HepG2 (cell line): ENCODE data around the gene PLK3. TPM values are rescaled to one million over a fixed set of nuclear protein-coding genes. Genes with fewer than 3 reads are reported as not detected.

Experiments
- CAMTA2 ChIP-seq: sonication (generic); formaldehyde crosslinking; IDR thresholded peaks from 2 replicates; pipeline ENCODE4 v1.4.0; 2020; ENCODE audit warnings: mild to moderate bottlenecking, missing genetic modification reagents, borderline replicate concordance
- DMTF1 ChIP-seq: sonication (generic); formaldehyde crosslinking; IDR thresholded peaks from 2 replicates; pipeline ENCODE4 v1.4.0; 2020; ENCODE audit warnings: mild to moderate bottlenecking, missing genetic modification reagents
- PITX1 ChIP-seq: sonication (generic); formaldehyde crosslinking; IDR thresholded peaks from 2 replicates; pipeline ENCODE4 v1.5.1; 2020; ENCODE audit warnings: mild to moderate bottlenecking, missing genetic modification reagents
- RELA ChIP-seq: sonication (generic); formaldehyde crosslinking; IDR thresholded peaks from 2 replicates; pipeline ENCODE4 v1.4.0; 2020; ENCODE audit warnings: missing genetic modification reagents
- SNAPC5 ChIP-seq: sonication (generic); formaldehyde crosslinking; IDR thresholded peaks from 2 replicates; pipeline ENCODE4 v1.8.1; 2023; ENCODE audit warnings: mild to moderate bottlenecking, missing genetic modification reagents, borderline replicate concordance
- ZNF143 ChIP-seq: sonication (generic); formaldehyde crosslinking; IDR thresholded peaks from 2 replicates; pipeline ENCODE4 v1.4.0; 2020; ENCODE audit warnings: missing genetic modification reagents
- ZNF263 ChIP-seq: sonication (generic); formaldehyde crosslinking; IDR thresholded peaks from 2 replicates; pipeline ENCODE4 v1.4.0; 2020; ENCODE audit warnings: missing genetic modification reagents
- ZNF777 ChIP-seq: sonication (generic); formaldehyde crosslinking; IDR thresholded peaks from 2 replicates; pipeline ENCODE4 v1.4.0; 2020; ENCODE audit warnings: missing genetic modification reagents
- polyA plus RNA-seq, 8 experiments: library from polyadenylated mRNA; depleted of rRNA in 3 of 8; stranded (reverse) in 7 of 8; unstranded in 1 of 8; fragments of >200 nt; fragmentation: Illumina TruSeq in 4 of 8; extraction: Trizol in 4 of 8; gene quantifications; 2 replicates each; pipeline versions ENCODE4 v1.2.1 to v1.2.3, GENCODE V29; 2011 to 2016; ENCODE audit warnings: low read depth in 4 of 8, missing spikeins in 1 of 8, mixed read lengths in 1 of 8; ENCODE audit not compliant: insufficient read depth in 1 of 8
- total RNA-seq, 5 experiments: library from RNA; depleted of rRNA; stranded (reverse); fragments of >200 nt; fragmentation: Illumina TruSeq; extraction: Trizol; gene quantifications; 2 replicates each; pipeline ENCODE4 v1.2.3, GENCODE V29; 2016; ENCODE audit warnings: low read depth in 1 of 5
- TF ChIP-seq, protein P1 (sequence below): sonication (generic); formaldehyde crosslinking; IDR thresholded peaks from 2 replicates; pipeline ENCODE4 v1.9.0; 2021; ENCODE audit warnings: mild to moderate bottlenecking, missing genetic modification reagents
- TF ChIP-seq, protein P2 (sequence below): IDR thresholded peaks from 2 replicates; pipeline ENCODE4 v1.6.1; 2016; ENCODE audit warnings: mild to moderate bottlenecking, missing biosample characterization, missing genetic modification reagents
- TF ChIP-seq, protein P3 (sequence below): sonication (generic); formaldehyde crosslinking; IDR thresholded peaks from 2 replicates; pipeline ENCODE4 v1.4.0; 2020; ENCODE audit warnings: missing genetic modification reagents, borderline replicate concordance
- TF ChIP-seq, protein P4 (sequence below): sonication (generic); formaldehyde crosslinking; IDR thresholded peaks from 2 replicates; pipeline ENCODE4 v1.4.0; 2020; ENCODE audit warnings: mild to moderate bottlenecking, missing genetic modification reagents

The PLK3 gene
- total and polyA plus RNA-seq, 2 of the 13 experiments (the other 11 are each of a cell fraction or from before 2014, with no cell fraction given): 9.8 to 16.9 TPM

GRCh38 chr1:44784094-44785028 is 15.8 kb upstream of the PLK3 start (continued):
- TF ChIP-seq, protein P1, sequence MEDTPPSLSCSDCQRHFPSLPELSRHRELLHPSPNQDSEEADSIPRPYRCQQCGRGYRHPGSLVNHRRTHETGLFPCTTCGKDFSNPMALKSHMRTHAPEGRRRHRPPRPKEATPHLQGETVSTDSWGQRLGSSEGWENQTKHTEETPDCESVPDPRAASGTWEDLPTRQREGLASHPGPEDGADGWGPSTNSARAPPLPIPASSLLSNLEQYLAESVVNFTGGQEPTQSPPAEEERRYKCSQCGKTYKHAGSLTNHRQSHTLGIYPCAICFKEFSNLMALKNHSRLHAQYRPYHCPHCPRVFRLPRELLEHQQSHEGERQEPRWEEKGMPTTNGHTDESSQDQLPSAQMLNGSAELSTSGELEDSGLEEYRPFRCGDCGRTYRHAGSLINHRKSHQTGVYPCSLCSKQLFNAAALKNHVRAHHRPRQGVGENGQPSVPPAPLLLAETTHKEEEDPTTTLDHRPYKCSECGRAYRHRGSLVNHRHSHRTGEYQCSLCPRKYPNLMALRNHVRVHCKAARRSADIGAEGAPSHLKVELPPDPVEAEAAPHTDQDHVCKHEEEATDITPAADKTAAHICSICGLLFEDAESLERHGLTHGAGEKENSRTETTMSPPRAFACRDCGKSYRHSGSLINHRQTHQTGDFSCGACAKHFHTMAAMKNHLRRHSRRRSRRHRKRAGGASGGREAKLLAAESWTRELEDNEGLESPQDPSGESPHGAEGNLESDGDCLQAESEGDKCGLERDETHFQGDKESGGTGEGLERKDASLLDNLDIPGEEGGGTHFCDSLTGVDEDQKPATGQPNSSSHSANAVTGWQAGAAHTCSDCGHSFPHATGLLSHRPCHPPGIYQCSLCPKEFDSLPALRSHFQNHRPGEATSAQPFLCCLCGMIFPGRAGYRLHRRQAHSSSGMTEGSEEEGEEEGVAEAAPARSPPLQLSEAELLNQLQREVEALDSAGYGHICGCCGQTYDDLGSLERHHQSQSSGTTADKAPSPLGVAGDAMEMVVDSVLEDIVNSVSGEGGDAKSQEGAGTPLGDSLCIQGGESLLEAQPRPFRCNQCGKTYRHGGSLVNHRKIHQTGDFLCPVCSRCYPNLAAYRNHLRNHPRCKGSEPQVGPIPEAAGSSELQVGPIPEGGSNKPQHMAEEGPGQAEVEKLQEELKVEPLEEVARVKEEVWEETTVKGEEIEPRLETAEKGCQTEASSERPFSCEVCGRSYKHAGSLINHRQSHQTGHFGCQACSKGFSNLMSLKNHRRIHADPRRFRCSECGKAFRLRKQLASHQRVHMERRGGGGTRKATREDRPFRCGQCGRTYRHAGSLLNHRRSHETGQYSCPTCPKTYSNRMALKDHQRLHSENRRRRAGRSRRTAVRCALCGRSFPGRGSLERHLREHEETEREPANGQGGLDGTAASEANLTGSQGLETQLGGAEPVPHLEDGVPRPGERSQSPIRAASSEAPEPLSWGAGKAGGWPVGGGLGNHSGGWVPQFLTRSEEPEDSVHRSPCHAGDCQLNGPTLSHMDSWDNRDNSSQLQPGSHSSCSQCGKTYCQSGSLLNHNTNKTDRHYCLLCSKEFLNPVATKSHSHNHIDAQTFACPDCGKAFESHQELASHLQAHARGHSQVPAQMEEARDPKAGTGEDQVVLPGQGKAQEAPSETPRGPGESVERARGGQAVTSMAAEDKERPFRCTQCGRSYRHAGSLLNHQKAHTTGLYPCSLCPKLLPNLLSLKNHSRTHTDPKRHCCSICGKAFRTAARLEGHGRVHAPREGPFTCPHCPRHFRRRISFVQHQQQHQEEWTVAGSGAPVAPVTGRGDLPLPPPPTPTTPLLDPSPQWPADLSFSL (CRISPR knock-in tag): 0 out of 2 replicates have a peak, but pooled peaks have one; percentile 14
- TF ChIP-seq SNAPC5 (CRISPR knock-in tag): 0 out of 2 replicates have a peak, but pooled peaks have one; percentile 61
- TF ChIP-seq PITX1 (CRISPR knock-in tag): 0 out of 2 replicates have a peak, but pooled peaks have one; percentile 7
- no peak for TF ChIP-seq CAMTA2 (CRISPR knock-in tag)
- no peak for TF ChIP-seq RELA
- no peak for TF ChIP-seq ZNF143
- TF ChIP-seq, protein P2, sequence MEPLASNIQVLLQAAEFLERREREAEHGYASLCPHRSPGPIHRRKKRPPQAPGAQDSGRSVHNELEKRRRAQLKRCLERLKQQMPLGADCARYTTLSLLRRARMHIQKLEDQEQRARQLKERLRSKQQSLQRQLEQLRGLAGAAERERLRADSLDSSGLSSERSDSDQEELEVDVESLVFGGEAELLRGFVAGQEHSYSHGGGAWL (CRISPR knock-in tag): peak; percentile 84
- TF ChIP-seq ZNF263 (CRISPR knock-in tag): 0 out of 2 replicates have a peak, but pooled peaks have one; percentile 9
- TF ChIP-seq DMTF1 (CRISPR knock-in tag): no peak
- TF ChIP-seq, protein P3, sequence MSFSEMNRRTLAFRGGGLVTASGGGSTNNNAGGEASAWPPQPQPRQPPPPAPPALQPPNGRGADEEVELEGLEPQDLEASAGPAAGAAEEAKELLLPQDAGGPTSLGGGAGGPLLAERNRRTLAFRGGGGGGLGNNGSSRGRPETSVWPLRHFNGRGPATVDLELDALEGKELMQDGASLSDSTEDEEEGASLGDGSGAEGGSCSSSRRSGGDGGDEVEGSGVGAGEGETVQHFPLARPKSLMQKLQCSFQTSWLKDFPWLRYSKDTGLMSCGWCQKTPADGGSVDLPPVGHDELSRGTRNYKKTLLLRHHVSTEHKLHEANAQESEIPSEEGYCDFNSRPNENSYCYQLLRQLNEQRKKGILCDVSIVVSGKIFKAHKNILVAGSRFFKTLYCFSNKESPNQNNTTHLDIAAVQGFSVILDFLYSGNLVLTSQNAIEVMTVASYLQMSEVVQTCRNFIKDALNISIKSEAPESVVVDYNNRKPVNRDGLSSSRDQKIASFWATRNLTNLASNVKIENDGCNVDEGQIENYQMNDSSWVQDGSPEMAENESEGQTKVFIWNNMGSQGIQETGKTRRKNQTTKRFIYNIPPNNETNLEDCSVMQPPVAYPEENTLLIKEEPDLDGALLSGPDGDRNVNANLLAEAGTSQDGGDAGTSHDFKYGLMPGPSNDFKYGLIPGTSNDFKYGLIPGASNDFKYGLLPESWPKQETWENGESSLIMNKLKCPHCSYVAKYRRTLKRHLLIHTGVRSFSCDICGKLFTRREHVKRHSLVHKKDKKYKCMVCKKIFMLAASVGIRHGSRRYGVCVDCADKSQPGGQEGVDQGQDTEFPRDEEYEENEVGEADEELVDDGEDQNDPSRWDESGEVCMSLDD (CRISPR knock-in tag): peak; percentile 88; the same call in 1 of the 2 replicates
- 0 out of 2 replicates have a peak, but pooled peaks have one; percentile 33 for TF ChIP-seq ZNF777 (CRISPR knock-in tag)
- TF ChIP-seq, protein P4, sequence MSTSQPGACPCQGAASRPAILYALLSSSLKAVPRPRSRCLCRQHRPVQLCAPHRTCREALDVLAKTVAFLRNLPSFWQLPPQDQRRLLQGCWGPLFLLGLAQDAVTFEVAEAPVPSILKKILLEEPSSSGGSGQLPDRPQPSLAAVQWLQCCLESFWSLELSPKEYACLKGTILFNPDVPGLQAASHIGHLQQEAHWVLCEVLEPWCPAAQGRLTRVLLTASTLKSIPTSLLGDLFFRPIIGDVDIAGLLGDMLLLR (CRISPR knock-in tag): 0 out of 2 replicates have a peak, but pooled peaks have one; percentile 67
